ENCODE results near the gene FNDC5. TPM values are rescaled to one million over a fixed set of nuclear protein-coding genes. Genes with fewer than 3 reads are reported as not detected.

Gene FNDC5
- polyA plus RNA-seq, 1 of the 3 experiments (the other 2 are of a cell fraction), result 0.59 TPM

GRCh38 chr1:32881291-32881690, 10.6 kb upstream of the FNDC5 start:
- DNase-seq, result no peak
- POLR2A ChIA-PET, result no interaction called here
- CTCF ChIA-PET, result interaction anchor here (1.9 to 2.9 kb wide), 3 partner anchors 9 to 205 kb away, joined by 7 to 15 read pairs (median 13); no protein-coding TSS in a partner anchor

GRCh38 chr1:32878637-32879041, 7.9 kb upstream of the FNDC5 start:
- H3K36me3 ChIP-seq (replicated peaks in 1 of 2; ENCODE audit: control insufficient read depth in 1 of 2, insufficient read depth in 2 of 2, low read length in 1 of 2), result no peaks in the 10 kb centered on the region
- H3K4me3 ChIP-seq (ENCODE audit: low read depth in 2 of 2, low read length in 1 of 2), result no peak overlapping the region
- no peak overlapping the region for H3K27ac ChIP-seq (ENCODE audit: low read depth in 2 of 2, low read length in 1 of 2)
- CTCF ChIA-PET, result interaction anchor here (0.8 to 4.6 kb wide), 6 partner anchors 8 to 207 kb away, joined by 3 to 37 read pairs (median 4); partner anchors contain the start of gene HPCA
- H3K9me3 ChIP-seq, result no peaks in the 10 kb centered on the region
- no peak overlapping the region for H2AFZ ChIP-seq (ENCODE audit: low read depth)
- POLR2A ChIA-PET, result no interaction called here
- 70% methylated on average over 2 of the region's 5 CpGs for WGBS (ENCODE audit: low lambda C conversion rate)
- DNase-seq, result no peak
- H3K4me2 ChIP-seq, result no peak overlapping the region
- peaks cover 4% of the 10 kb centered on the region for H3F3A ChIP-seq (replicated peaks; ENCODE audit: insufficient read depth)
- H3K27me3 ChIP-seq (ENCODE audit: insufficient read depth), result no peaks in the 10 kb centered on the region
- no peaks in the 10 kb centered on the region for H3K9me2 ChIP-seq
- TF ChIP-seq FOXM1 (IDR thresholded peaks at IDR 0.05; ENCODE audit: low read depth) (no peak), MEF2A (IDR thresholded peaks at IDR 0.05; ENCODE audit: borderline replicate concordance, low read depth) (no peak), USF1 (IDR thresholded peaks at IDR 0.05; ENCODE audit: borderline replicate concordance, low read depth) (no peak), NFIC (IDR thresholded peaks at IDR 0.05; ENCODE audit: borderline replicate concordance) (no peak), PBX3 (IDR thresholded peaks at IDR 0.05) (no peak), RFX5 (IDR thresholded peaks at IDR 0.05; ENCODE audit: low read length) (no peak), CHD2 (IDR thresholded peaks at IDR 0.05; ENCODE audit: low read length, partially characterized antibody) (no peak), MXI1 (IDR thresholded peaks at IDR 0.05; ENCODE audit: low read depth, low read length) (no peak), POLR2AphosphoS5 (IDR thresholded peaks at IDR 0.05; ENCODE audit: low read depth, low read length) (no peak), USF2 (IDR thresholded peaks at IDR 0.05; ENCODE audit: borderline replicate concordance, low read depth, low read length) (no peak), IRF3 (IDR thresholded peaks at IDR 0.05; ENCODE audit: low read depth, low read length) (no peak), GABPA (IDR thresholded peaks at IDR 0.05; ENCODE audit: low read depth) (no peak)
- H4K20me1 ChIP-seq (ENCODE audit: insufficient read depth), result no peaks in the 10 kb centered on the region
- H3K79me2 ChIP-seq (ENCODE audit: insufficient read depth), result no peaks in the 10 kb centered on the region
- no peak overlapping the region for H3K9ac ChIP-seq
- H3K4me1 ChIP-seq (ENCODE audit: control insufficient read depth in 1 of 2, insufficient read depth in 2 of 2, low read depth in 1 of 2, low read length in 1 of 2), result peaks cover 0 to 17% of the 10 kb centered on the region in 2 experiments; a peak in 1 of 4 replicates

More at GRCh38 chr1:32881291-32881690, 10.6 kb upstream of the FNDC5 start:
- no peak overlapping the region for H3K27ac ChIP-seq (ENCODE audit: low read depth in 2 of 2, low read length in 1 of 2)
- H3K9ac ChIP-seq, result no peak overlapping the region
- no peaks in the 10 kb centered on the region for H3K36me3 ChIP-seq (replicated peaks in 1 of 2; ENCODE audit: control insufficient read depth in 1 of 2, insufficient read depth in 2 of 2, low read length in 1 of 2)
- no peak overlapping the region for H3K4me2 ChIP-seq
- no peaks in the 10 kb centered on the region for H3F3A ChIP-seq (replicated peaks; ENCODE audit: insufficient read depth)
- no peaks in the 10 kb centered on the region for H3K9me3 ChIP-seq
- no peaks in the 10 kb centered on the region for H3K79me2 ChIP-seq (ENCODE audit: insufficient read depth)
- no peak overlapping the region for H3K4me3 ChIP-seq (ENCODE audit: low read depth in 2 of 2, low read length in 1 of 2)
- peaks cover 0 to 17% of the 10 kb centered on the region in 2 experiments; a peak in 1 of 4 replicates for H3K4me1 ChIP-seq (ENCODE audit: control insufficient read depth in 1 of 2, insufficient read depth in 2 of 2, low read depth in 1 of 2, low read length in 1 of 2)
- no peak overlapping the region for H2AFZ ChIP-seq (ENCODE audit: low read depth)
- TF ChIP-seq CTCF (IDR thresholded peaks at IDR 0.05) (no peak), SIN3A (IDR thresholded peaks at IDR 0.05; ENCODE audit: borderline replicate concordance, low read depth, low read length) (no peak)
- H3K27me3 ChIP-seq (ENCODE audit: insufficient read depth), result no peaks in the 10 kb centered on the region
- H4K20me1 ChIP-seq (ENCODE audit: insufficient read depth), result no peaks in the 10 kb centered on the region
- WGBS (ENCODE audit: low lambda C conversion rate), result 94% methylated on average over 5 of the region's 5 CpGs
- no peaks in the 10 kb centered on the region for H3K9me2 ChIP-seq

All from SK-N-SH (cell line).